ENCODE results near the gene TANGO6.

DNA sequence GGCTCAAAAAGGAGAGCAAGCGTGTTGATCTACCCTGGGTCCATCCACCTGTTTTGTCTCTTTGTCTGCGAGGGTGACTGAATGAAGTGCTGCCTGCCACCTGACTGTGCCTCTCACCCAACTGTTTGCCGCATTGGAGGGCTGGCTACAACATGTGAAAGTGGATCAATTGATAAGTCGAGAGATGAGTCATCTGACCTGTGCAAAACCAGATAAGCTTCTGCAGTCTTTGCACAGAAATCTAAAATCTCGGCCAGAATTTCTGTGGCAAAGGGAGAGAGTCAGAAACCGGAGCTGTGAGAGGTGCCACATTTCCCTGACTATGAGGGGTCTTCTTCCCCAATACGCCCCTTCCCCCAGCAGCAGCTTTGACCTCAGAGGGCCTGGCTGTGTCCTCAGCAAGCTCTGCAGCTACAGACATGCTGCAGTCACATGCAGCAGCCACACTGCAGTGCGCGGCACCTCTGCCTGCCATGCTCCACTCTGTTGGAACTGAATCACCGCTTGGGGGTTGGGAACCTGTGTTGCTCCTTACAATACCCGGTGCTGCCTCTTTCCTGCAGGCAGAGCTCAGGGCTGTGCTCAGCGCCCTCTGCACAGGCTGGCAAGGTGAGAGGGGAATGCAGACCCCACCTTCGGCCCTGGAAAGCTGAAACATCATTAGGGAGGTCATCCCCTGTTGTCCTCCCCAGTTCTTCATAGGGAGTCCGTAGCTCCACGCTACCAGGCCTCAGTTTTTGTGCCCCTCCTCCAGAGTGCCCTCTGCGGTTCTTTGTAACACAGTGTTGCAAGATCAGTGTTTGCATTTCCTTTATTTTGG is 246.0 kb downstream of the TANGO6 start:
- TF ChIP-seq POLR2A (IDR thresholded peaks at IDR 0.05; ENCODE audit: low read length) (no peak), GATA1 (IDR thresholded peaks at IDR 0.05; ENCODE audit: low read depth, low read length) (no peak)
